Osteoblast (primary cell): ENCODE results near the gene FAT1. TPM values are rescaled to one million over a fixed set of nuclear protein-coding genes. Genes with fewer than 3 reads are reported as not detected.

Source experiments
- DNase-seq: peaks from one replicate; pipeline ENCODE4 v3.0.0; 2011; ENCODE audit warnings: low spot score, mixed read lengths; ENCODE audit not compliant: insufficient read length; ENCODE audit errors: missing footprints
- H2AFZ ChIP-seq: 2 replicates; pipeline ENCODE4 v1.6.0; 2011; ENCODE audit warnings: mild to moderate bottlenecking, low read length
- H3K27ac ChIP-seq: 2 replicates; pipeline ENCODE4 v1.5.1; 2011; ENCODE audit warnings: mild to moderate bottlenecking, low read depth, low read length, moderate library complexity
- H3K27me3 ChIP-seq: 2 replicates; pipeline ENCODE4 v1.6.0; 2012; ENCODE audit warnings: mild to moderate bottlenecking, control low read depth, inconsistent platforms, low read length, moderate library complexity; ENCODE audit not compliant: insufficient read depth
- H3K36me3 ChIP-seq: 2 replicates; pipeline ENCODE4 v1.5.1; 2011; ENCODE audit warnings: mild to moderate bottlenecking, low read length, control low read depth, moderate library complexity; ENCODE audit not compliant: insufficient read depth
- H3K4me1 ChIP-seq: 2 replicates; pipeline ENCODE4 v1.5.1; 2011; ENCODE audit warnings: mild to moderate bottlenecking, low read length, control low read depth, moderate library complexity; ENCODE audit not compliant: insufficient read depth
- H3K4me2 ChIP-seq: 2 replicates; pipeline ENCODE4 v1.6.0; 2011; ENCODE audit warnings: mild to moderate bottlenecking, low read length; ENCODE audit not compliant: insufficient read depth
- H3K4me3 ChIP-seq: fragments of 200-600 bp; sonication (generic); 3 replicates; pipeline ENCODE4 v1.5.1; 2012; ENCODE audit warnings: mild to moderate bottlenecking, low read length, inconsistent platforms; ENCODE audit not compliant: insufficient read depth
- H3K79me2 ChIP-seq: 2 replicates; pipeline ENCODE4 v1.6.0; 2012; ENCODE audit warnings: mild to moderate bottlenecking, low read length, control low read depth, inconsistent platforms; ENCODE audit not compliant: insufficient read depth
- H3K9me3 ChIP-seq: 2 replicates; pipeline ENCODE4 v1.5.1; 2011; ENCODE audit warnings: low read depth, low read length, control low read depth
- H4K20me1 ChIP-seq: 2 replicates; pipeline ENCODE4 v1.6.0; 2012; ENCODE audit warnings: mild to moderate bottlenecking, low read length, control low read depth; ENCODE audit not compliant: insufficient read depth
- CTCF ChIP-seq: IDR thresholded peaks from 2 replicates; pipeline ENCODE4 v1.5.1; 2011; ENCODE audit warnings: mild to moderate bottlenecking, low read depth, low read length, moderate library complexity; ENCODE audit errors: extremely low read depth
- total RNA-seq: library from RNA; depleted of rRNA; stranded (reverse); fragments of >200 nt; gene quantifications from 2 replicates; pipeline ENCODE4 v1.2.3, GENCODE V29; 2012

The FAT1 gene
- total RNA-seq, 1 donor = 522 TPM

GRCh38 chr4:186712690-186713089, 11.0 kb downstream of the FAT1 start:
- Histone ChIP-seq H2AFZ (no peak overlapping the region), H4K20me1 (peaks cover 48% of the 10 kb centered on the region), H3K4me2 (no peak overlapping the region), H3K27ac (no peak overlapping the region), H3K4me3 (no peak overlapping the region), H3K27me3 (no peaks in the 10 kb centered on the region), H3K4me1 (peaks cover 24% of the 10 kb centered on the region), H3K36me3 (peaks cover 23% of the 10 kb centered on the region), H3K79me2 (peaks cover 100% of the 10 kb centered on the region), H3K9me3 (no peaks in the 10 kb centered on the region)
- DNase-seq = no peak
- no peak for TF ChIP-seq CTCF

- no peaks in the 10 kb centered on the region for H3K9me3 ChIP-seq
- peaks cover 21% of the 10 kb centered on the region for H3K4me1 ChIP-seq
- no peak overlapping the region for H3K4me3 ChIP-seq
- H3K36me3 ChIP-seq = peaks cover 40% of the 10 kb centered on the region
- H3K79me2 ChIP-seq = peaks cover 100% of the 10 kb centered on the region
- no peaks in the 10 kb centered on the region for H3K27me3 ChIP-seq
- TF ChIP-seq CTCF = no peak
- H3K27ac ChIP-seq = no peak overlapping the region
- DNase-seq = no peak
- H3K4me2 ChIP-seq = no peak overlapping the region
- peaks cover 50% of the 10 kb centered on the region for H4K20me1 ChIP-seq
- no peak overlapping the region for H2AFZ ChIP-seq
Observed at GRCh38 chr4:186710521-186711119, 13.0 kb downstream of the FAT1 start.

- Histone ChIP-seq H3K4me1 (peaks cover 18% of the 10 kb centered on the region), H3K27me3 (no peaks in the 10 kb centered on the region), H3K4me3 (no peak overlapping the region), H3K79me2 (peaks cover 100% of the 10 kb centered on the region), H4K20me1 (peaks cover 54% of the 10 kb centered on the region), H3K4me2 (no peak overlapping the region), H3K9me3 (no peaks in the 10 kb centered on the region), H3K27ac (no peak overlapping the region), H2AFZ (no peak overlapping the region), H3K36me3 (peaks cover 46% of the 10 kb centered on the region)
- no peak for TF ChIP-seq CTCF
- no peak for DNase-seq
Observed at GRCh38 chr4:186709517-186709916, 14.1 kb downstream of the FAT1 start.

- peaks cover 19% of the 10 kb centered on the region for H3K4me1 ChIP-seq
- H3K4me3 ChIP-seq = no peak overlapping the region
- DNase-seq = no peak
- H3K9me3 ChIP-seq = no peaks in the 10 kb centered on the region
- H3K79me2 ChIP-seq = peaks cover 100% of the 10 kb centered on the region
- H4K20me1 ChIP-seq = peaks cover 53% of the 10 kb centered on the region
- no peak overlapping the region for H3K27ac ChIP-seq
- H3K36me3 ChIP-seq = peaks cover 48% of the 10 kb centered on the region
- TF ChIP-seq CTCF = no peak
- H3K27me3 ChIP-seq = no peaks in the 10 kb centered on the region
- H2AFZ ChIP-seq = no peak overlapping the region
- no peak overlapping the region for H3K4me2 ChIP-seq
Observed at GRCh38 chr4:186708554-186708953, 15.1 kb downstream of the FAT1 start.
